Activated CD4-positive, alpha-beta T cell treated with anti-CD3 and anti-CD28 coated beads, Interleukin-2, amount 10 ng/mL, durations not matched to agents 24 days and 14 days (primary cell): Measurements from ENCODE around the gene WDR64. TPM values are rescaled to one million over a fixed set of nuclear protein-coding genes. Genes with fewer than 3 reads are reported as not detected.

Experiments
- DNase-seq: peaks from one replicate; pipeline ENCODE4 v3.0.0; 2022
- H3K27ac Mint-ChIP-seq: one replicate; pipeline ENCODE4 v1.8.0; 2022; ENCODE audit warnings: mild to moderate bottlenecking, mixed read lengths
- H3K27me3 Mint-ChIP-seq: one replicate; pipeline ENCODE4 v1.8.0; 2022; ENCODE audit warnings: mixed read lengths
- H3K36me3 Mint-ChIP-seq: one replicate; pipeline ENCODE4 v1.8.0; 2022; ENCODE audit warnings: low read depth, mild to moderate bottlenecking, mixed read lengths
- H3K4me1 Mint-ChIP-seq: one replicate; pipeline ENCODE4 v1.8.0; 2021; ENCODE audit warnings: mixed read lengths
- H3K4me3 Mint-ChIP-seq: one replicate; pipeline ENCODE4 v1.8.0; 2022; ENCODE audit warnings: mild to moderate bottlenecking, moderate library complexity, mixed read lengths
- H3K9me3 Mint-ChIP-seq: one replicate; pipeline ENCODE4 v1.8.0; 2021; ENCODE audit warnings: mixed read lengths
- intact Hi-C: fragments of 100-400 bp; cut with micrococcal nuclease; formaldehyde crosslinking; loops from one replicate; pipeline ENCODE4 v1.15.1; 2023
- total RNA-seq: library from RNA; stranded (reverse); gene quantifications from 2 replicates; pipeline ENCODE4 v1.2.3, GENCODE V29; 2022

Gene WDR64
- total RNA-seq, 1 donor from 2014 or later: not detected

- intact Hi-C loops: no loop called here
- H3K36me3 Mint-ChIP-seq: no peaks in the 10 kb centered on the region
- peaks cover 2% of the 10 kb centered on the region for H3K27me3 Mint-ChIP-seq
- H3K9me3 Mint-ChIP-seq: no peaks in the 10 kb centered on the region
- H3K4me3 Mint-ChIP-seq: no peak overlapping the region
- no peak for DNase-seq
- no peaks in the 10 kb centered on the region for H3K4me1 Mint-ChIP-seq
- no peak overlapping the region for H3K27ac Mint-ChIP-seq
Measured at GRCh38 chr1:241767737-241768136, 115.7 kb downstream of the WDR64 start.

- Mint-ChIP-seq H3K4me1 (no peaks in the 10 kb centered on the region), H3K4me3 (no peak overlapping the region), H3K27me3 (peaks cover 2% of the 10 kb centered on the region), H3K27ac (no peak overlapping the region), H3K9me3 (no peaks in the 10 kb centered on the region), H3K36me3 (no peaks in the 10 kb centered on the region)
- intact Hi-C loops: no loop called here
- no peak for DNase-seq
Measured at GRCh38 chr1:241770115-241770514, 118.0 kb downstream of the WDR64 start.

GRCh38 chr1:241771117-241771516 is 119.0 kb downstream of the WDR64 start:
- no peaks in the 10 kb centered on the region for H3K4me1 Mint-ChIP-seq
- intact Hi-C loops: no loop called here
- no peak overlapping the region for H3K27ac Mint-ChIP-seq
- no peaks in the 10 kb centered on the region for H3K9me3 Mint-ChIP-seq
- H3K4me3 Mint-ChIP-seq: no peak overlapping the region
- H3K27me3 Mint-ChIP-seq: peaks cover 2% of the 10 kb centered on the region
- no peak for DNase-seq
- no peaks in the 10 kb centered on the region for H3K36me3 Mint-ChIP-seq

GRCh38 chr1:241772932-241773500 is 120.9 kb downstream of the WDR64 start:
- peak; percentile 20 for DNase-seq
- intact Hi-C loops: no loop called here
- H3K27ac Mint-ChIP-seq: no peak overlapping the region
- no peak overlapping the region for H3K4me3 Mint-ChIP-seq
- H3K9me3 Mint-ChIP-seq: no peaks in the 10 kb centered on the region
- H3K36me3 Mint-ChIP-seq: no peaks in the 10 kb centered on the region
- H3K4me1 Mint-ChIP-seq: no peaks in the 10 kb centered on the region
- peaks cover 2% of the 10 kb centered on the region for H3K27me3 Mint-ChIP-seq

GRCh38 chr1:241773991-241774390 is 121.9 kb downstream of the WDR64 start:
- H3K36me3 Mint-ChIP-seq: no peaks in the 10 kb centered on the region
- no peak for DNase-seq
- intact Hi-C loops: no loop called here
- H3K4me3 Mint-ChIP-seq: no peak overlapping the region
- H3K4me1 Mint-ChIP-seq: no peaks in the 10 kb centered on the region
- H3K27me3 Mint-ChIP-seq: peaks cover 2% of the 10 kb centered on the region
- H3K9me3 Mint-ChIP-seq: no peaks in the 10 kb centered on the region
- H3K27ac Mint-ChIP-seq: no peak overlapping the region

GRCh38 chr1:241775021-241775420 is 122.9 kb downstream of the WDR64 start:
- Mint-ChIP-seq H3K27ac (no peak overlapping the region), H3K27me3 (peaks cover 2% of the 10 kb centered on the region), H3K4me3 (no peak overlapping the region), H3K9me3 (no peaks in the 10 kb centered on the region), H3K4me1 (no peaks in the 10 kb centered on the region), H3K36me3 (no peaks in the 10 kb centered on the region)
- intact Hi-C loops: no loop called here
- DNase-seq: no peak

GRCh38 chr1:241776911-241777310 is 124.8 kb downstream of the WDR64 start:
- DNase-seq: no peak
- Mint-ChIP-seq H3K27me3 (peaks cover 3% of the 10 kb centered on the region), H3K27ac (no peak overlapping the region), H3K9me3 (no peaks in the 10 kb centered on the region), H3K36me3 (no peaks in the 10 kb centered on the region), H3K4me3 (no peak overlapping the region), H3K4me1 (no peaks in the 10 kb centered on the region)
- intact Hi-C loops: no loop called here

GRCh38 chr1:241778117-241778516 is 126.0 kb downstream of the WDR64 start:
- DNase-seq: no peak
- no peak overlapping the region for H3K27ac Mint-ChIP-seq
- no peaks in the 10 kb centered on the region for H3K4me1 Mint-ChIP-seq
- H3K9me3 Mint-ChIP-seq: no peaks in the 10 kb centered on the region
- intact Hi-C loops: no loop called here
- no peak overlapping the region for H3K4me3 Mint-ChIP-seq
- H3K36me3 Mint-ChIP-seq: no peaks in the 10 kb centered on the region
- H3K27me3 Mint-ChIP-seq: peaks cover 4% of the 10 kb centered on the region

- Mint-ChIP-seq H3K9me3 (no peaks in the 10 kb centered on the region), H3K36me3 (no peaks in the 10 kb centered on the region), H3K4me3 (no peak overlapping the region), H3K4me1 (no peaks in the 10 kb centered on the region), H3K27ac (no peak overlapping the region), H3K27me3 (peaks cover 4% of the 10 kb centered on the region)
- intact Hi-C loops: no loop called here
- DNase-seq: peak; percentile 4
Measured at GRCh38 chr1:241779897-241780296, 127.8 kb downstream of the WDR64 start.

- no peaks in the 10 kb centered on the region for H3K36me3 Mint-ChIP-seq
- H3K4me3 Mint-ChIP-seq: no peak overlapping the region
- peaks cover 4% of the 10 kb centered on the region for H3K27me3 Mint-ChIP-seq
- H3K4me1 Mint-ChIP-seq: no peaks in the 10 kb centered on the region
- H3K9me3 Mint-ChIP-seq: no peaks in the 10 kb centered on the region
- intact Hi-C loops: no loop called here
- no peak overlapping the region for H3K27ac Mint-ChIP-seq
- peak; percentile 28 for DNase-seq
Measured at GRCh38 chr1:241782396-241782795, 130.3 kb downstream of the WDR64 start.

GRCh38 chr1:241787691-241788090 is 135.6 kb downstream of the WDR64 start:
- intact Hi-C loops: no loop called here
- DNase-seq: no peak
- Mint-ChIP-seq H3K4me1 (no peaks in the 10 kb centered on the region), H3K27ac (no peak overlapping the region), H3K36me3 (no peaks in the 10 kb centered on the region), H3K4me3 (no peak overlapping the region), H3K9me3 (peaks cover 5% of the 10 kb centered on the region), H3K27me3 (peaks cover 5% of the 10 kb centered on the region)

GRCh38 chr1:241789061-241789460 is 137.0 kb downstream of the WDR64 start:
- Mint-ChIP-seq H3K27me3 (peaks cover 4% of the 10 kb centered on the region), H3K4me3 (no peak overlapping the region), H3K36me3 (no peaks in the 10 kb centered on the region), H3K4me1 (no peaks in the 10 kb centered on the region), H3K27ac (no peak overlapping the region), H3K9me3 (peaks cover 5% of the 10 kb centered on the region)
- intact Hi-C loops: no loop called here
- DNase-seq: no peak

GRCh38 chr1:241799416-241799815 is 147.3 kb downstream of the WDR64 start:
- intact Hi-C loops: no loop called here
- Mint-ChIP-seq H3K4me1 (no peaks in the 10 kb centered on the region), H3K4me3 (no peak overlapping the region), H3K27me3 (peaks cover 5% of the 10 kb centered on the region), H3K36me3 (no peaks in the 10 kb centered on the region), H3K27ac (no peak overlapping the region), H3K9me3 (no peaks in the 10 kb centered on the region)
- DNase-seq: no peak

GRCh38 chr1:241800640-241801039 is 148.6 kb downstream of the WDR64 start:
- DNase-seq: no peak
- Mint-ChIP-seq H3K9me3 (no peaks in the 10 kb centered on the region), H3K27ac (no peak overlapping the region), H3K27me3 (peaks cover 5% of the 10 kb centered on the region), H3K4me1 (no peaks in the 10 kb centered on the region), H3K36me3 (no peaks in the 10 kb centered on the region), H3K4me3 (no peak overlapping the region)
- intact Hi-C loops: no loop called here

- no peak overlapping the region for H3K27ac Mint-ChIP-seq
- H3K4me1 Mint-ChIP-seq: no peaks in the 10 kb centered on the region
- DNase-seq: no peak
- H3K27me3 Mint-ChIP-seq: peaks cover 5% of the 10 kb centered on the region
- no peak overlapping the region for H3K4me3 Mint-ChIP-seq
- no peaks in the 10 kb centered on the region for H3K36me3 Mint-ChIP-seq
- H3K9me3 Mint-ChIP-seq: no peaks in the 10 kb centered on the region
- intact Hi-C loops: no loop called here
Measured at GRCh38 chr1:241802863-241803262, 150.8 kb downstream of the WDR64 start.
